Stimulated activated CD8-positive, alpha-beta memory T cell treated with anti-CD3 and anti-CD28 coated beads, Interleukin-12 subunit alpha, Interleukin-12 subunit beta, amount 100 ng/mL, for 1 hour (primary cell): ENCODE measurements around the gene CYB5R4.

Experiments
- DNase-seq: peaks from one replicate; pipeline ENCODE4 v3.0.0-alpha.2; 2020; ENCODE audit warnings: low read depth

CYB5R4 gene, protein sequence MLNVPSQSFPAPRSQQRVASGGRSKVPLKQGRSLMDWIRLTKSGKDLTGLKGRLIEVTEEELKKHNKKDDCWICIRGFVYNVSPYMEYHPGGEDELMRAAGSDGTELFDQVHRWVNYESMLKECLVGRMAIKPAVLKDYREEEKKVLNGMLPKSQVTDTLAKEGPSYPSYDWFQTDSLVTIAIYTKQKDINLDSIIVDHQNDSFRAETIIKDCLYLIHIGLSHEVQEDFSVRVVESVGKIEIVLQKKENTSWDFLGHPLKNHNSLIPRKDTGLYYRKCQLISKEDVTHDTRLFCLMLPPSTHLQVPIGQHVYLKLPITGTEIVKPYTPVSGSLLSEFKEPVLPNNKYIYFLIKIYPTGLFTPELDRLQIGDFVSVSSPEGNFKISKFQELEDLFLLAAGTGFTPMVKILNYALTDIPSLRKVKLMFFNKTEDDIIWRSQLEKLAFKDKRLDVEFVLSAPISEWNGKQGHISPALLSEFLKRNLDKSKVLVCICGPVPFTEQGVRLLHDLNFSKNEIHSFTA

GRCh38 chr6:83859410-83860358, at the start of gene CYB5R4:
CYB5R4 (plus strand) TSS chr6:83859689; CDS start chr6:83859783, 94 bp downstream.
- DNase-seq = peak; percentile 87

GRCh38 chr6:83812595-83812994, 46.9 kb upstream of the CYB5R4 start:
- no peak for DNase-seq

DNA sequence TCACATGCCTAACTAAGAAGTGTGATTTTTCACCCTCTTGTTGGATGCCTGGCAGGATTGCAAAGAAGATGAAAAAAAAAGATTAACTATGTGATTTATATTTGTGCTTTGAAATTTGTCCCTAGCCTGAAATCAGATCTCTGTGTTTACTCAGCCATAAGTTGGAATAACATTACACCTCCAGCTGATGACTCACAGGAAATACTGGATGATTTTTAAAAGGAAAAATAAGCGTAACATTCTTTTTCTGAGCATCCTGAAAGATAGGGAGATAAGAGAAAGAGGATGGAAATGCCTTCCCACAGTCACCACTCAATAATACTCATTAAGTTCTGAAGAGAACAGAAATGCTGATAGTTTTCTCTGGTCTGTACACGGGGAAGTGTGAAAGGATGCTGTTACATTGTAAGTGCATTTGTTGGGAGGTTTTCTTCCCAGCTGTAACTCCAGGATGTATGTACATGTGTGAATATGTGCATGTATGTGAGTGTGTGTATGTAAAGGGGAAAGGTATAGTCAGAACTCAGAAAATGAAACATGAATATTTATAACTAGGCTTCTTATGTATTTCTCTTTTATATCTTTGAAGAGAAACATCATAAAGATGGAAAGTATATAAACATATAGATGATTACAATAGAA, 43.7 kb upstream of the CYB5R4 start:
- no peak for DNase-seq

GRCh38 chr6:83822629-83823169, 36.8 kb upstream of the CYB5R4 start:
- no peak for DNase-seq

- DNase-seq = no peak
These were observed 35.1 kb upstream of the CYB5R4 start for GRCh38 chr6:83824388-83824801.

DNA sequence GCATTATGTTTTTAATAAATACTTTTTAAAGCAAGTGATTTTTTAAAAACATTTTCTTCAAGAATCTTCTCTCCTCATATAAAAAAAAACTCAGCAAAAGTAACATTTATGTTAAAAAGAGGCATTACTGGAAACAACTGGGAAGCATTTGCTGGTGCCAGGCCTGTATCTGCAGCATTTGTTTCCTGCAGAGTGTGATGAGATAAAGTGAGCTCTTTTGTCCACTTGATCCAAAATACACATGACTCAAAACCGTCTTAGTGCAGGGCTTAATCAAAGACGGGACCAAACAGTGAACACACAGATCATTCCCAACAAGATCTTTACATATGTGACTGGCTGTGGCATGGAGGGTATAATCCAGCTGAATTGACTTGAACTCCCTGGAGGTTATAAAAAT, 34.7 kb upstream of the CYB5R4 start:
- DNase-seq = no peak

DNA sequence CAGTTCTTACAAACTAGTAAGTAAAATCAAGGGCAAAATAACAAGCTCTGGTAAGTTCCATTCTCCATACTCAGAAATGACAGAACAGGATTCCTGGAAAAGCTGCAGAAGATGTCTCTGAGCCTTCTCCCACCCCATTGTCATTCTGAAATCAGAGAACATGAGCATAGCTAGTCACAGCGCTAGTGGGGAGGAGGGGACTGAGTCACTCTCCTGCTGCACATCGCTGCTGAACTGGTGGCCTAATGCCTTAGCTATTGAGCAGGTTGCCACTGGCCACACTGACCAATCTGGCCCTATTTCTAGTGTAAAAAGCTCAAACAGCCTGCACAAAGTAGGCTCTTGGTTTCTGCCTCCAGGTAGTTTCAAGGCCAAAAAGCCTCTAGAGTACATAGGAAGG, 32.4 kb upstream of the CYB5R4 start:
- no peak for DNase-seq

DNA sequence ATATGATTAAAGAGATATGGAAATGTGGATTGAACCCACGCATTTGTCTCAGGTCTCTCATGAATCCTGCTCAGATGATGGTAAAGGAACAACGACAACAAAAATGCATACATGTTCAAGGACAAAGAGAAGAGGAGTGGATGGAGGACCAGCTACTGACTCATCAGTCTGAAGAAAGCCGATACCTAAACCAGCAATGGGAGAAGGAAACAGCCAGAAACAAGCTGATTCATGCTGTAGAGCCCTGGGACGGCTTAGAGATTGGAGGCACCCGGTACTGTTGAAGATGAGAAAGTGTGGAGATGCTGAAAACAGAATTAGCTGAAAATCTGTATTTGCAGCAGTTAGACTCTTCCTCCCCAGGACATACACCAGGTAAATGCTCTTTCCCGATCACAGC, 20.8 kb upstream of the CYB5R4 start:
- DNase-seq = no peak

- no peak for DNase-seq
These were observed 15.3 kb upstream of the CYB5R4 start for GRCh38 chr6:83844170-83844569.

DNA sequence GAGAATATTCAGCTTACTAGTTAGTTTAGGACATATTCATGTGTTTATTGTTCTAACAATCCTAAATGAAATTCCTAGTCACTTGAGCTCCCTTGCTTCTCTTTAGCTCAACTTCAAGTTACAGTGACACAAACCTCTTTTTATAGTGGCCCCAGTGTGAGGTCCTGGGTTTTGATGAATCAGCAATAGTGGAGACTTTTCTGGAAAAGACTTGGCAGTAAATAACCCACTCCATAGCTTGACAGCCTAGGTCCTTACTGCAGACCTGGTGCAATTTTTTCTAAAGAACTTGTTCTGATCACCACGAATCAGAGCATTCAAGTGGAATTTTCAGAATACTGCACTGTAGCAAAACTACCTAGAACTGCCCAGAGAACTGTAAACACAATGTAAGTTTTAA, 13.2 kb upstream of the CYB5R4 start:
- DNase-seq = no peak

DNA sequence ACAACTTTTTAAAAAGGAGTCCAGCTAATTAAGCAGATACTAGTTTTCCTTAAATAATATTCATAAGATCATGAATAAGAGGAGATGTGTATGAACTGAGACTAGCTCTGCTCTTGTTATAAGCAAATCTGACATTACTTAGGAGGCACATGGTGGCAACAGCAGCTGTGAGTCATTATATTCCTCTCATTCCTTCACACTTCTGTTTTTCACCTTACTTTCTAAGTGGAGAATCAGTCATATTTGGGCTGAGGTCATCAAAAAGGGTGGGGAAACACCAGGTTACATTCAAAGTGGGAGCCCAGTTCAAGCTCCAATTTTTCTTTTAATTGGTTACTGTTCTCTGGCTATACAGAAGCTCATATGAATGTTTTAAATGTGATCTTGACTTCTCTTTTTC, 12.3 kb upstream of the CYB5R4 start:
- no peak for DNase-seq

GRCh38 chr6:83849127-83849526, 10.4 kb upstream of the CYB5R4 start:
- no peak for DNase-seq

DNA sequence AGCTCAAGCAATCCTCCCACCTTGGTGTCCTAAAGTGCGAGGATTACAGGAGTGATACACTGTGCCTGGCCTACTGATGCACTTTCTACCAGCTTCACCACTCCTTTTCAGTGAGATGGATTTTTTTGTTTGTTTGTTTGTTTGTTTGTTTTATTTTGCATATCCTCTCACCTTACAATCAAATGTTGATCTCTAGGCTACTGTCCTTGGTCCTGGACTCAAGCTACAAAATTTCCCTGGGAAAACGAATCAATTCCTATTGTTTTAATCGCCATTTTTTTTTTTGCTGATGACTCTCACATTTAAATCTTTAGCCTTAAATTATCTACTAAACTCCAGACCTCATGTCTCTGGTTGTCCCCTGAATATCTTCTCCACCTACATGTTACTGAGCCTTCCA, 9.9 kb upstream of the CYB5R4 start:
- DNase-seq = no peak

- DNase-seq = no peak
These were observed 6.8 kb upstream of the CYB5R4 start for GRCh38 chr6:83852528-83853177.

- DNase-seq = no peak
These were observed 6.1 kb upstream of the CYB5R4 start, which contains the start of gene RIPPLY2 for GRCh38 chr6:83853178-83854000. RIPPLY2 (plus strand) TSS chr6:83853360; CDS start chr6:83853417, 57 bp downstream.

DNA sequence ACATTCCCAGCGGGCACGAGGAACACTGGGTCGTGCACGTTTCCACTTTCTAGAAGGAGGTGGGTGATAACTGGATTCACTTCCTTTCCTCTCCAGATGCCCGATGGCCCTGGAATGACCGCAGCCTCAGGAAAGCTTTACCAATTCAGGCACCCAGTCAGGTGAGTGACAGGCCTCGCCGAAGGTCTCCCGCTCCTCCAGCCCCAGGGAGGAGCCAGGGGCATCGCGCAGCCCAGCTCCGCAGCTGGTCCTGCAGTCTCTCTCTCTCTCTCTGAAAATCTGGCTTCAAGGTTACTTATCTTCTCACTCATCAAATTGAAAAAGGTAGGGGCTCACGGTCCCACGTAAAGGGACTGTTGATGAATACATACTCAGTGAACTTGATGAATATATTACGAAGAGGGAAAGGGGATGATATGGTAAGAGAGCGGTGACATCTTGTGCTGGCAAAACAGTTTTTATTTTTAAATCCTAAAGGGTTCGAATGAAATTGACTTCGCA, 5.4 kb upstream of the CYB5R4 start:
- DNase-seq = no peak

- DNase-seq = no peak
These were observed 4.7 kb upstream of the CYB5R4 start for GRCh38 chr6:83854766-83855165.

DNA sequence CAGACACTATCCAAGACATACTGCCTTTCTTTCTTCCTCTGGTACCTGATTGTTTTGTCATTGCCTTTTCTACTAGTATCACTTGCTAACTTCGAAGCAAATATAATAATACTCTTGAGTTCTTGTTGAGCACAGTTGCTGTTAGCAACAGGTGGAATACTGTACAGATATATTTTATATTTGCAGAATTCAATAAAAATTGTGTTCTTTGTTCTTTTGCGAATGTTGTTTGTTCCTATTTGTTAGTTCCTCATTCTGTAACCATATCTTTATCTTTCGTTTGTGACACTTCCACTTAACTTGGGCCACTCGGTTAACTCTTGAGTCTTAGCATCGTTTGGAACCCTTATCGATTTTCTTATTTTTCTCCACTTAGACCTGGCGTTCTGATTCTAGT, 868 bp downstream of the CYB5R4 start:
- DNase-seq = no peak

DNA sequence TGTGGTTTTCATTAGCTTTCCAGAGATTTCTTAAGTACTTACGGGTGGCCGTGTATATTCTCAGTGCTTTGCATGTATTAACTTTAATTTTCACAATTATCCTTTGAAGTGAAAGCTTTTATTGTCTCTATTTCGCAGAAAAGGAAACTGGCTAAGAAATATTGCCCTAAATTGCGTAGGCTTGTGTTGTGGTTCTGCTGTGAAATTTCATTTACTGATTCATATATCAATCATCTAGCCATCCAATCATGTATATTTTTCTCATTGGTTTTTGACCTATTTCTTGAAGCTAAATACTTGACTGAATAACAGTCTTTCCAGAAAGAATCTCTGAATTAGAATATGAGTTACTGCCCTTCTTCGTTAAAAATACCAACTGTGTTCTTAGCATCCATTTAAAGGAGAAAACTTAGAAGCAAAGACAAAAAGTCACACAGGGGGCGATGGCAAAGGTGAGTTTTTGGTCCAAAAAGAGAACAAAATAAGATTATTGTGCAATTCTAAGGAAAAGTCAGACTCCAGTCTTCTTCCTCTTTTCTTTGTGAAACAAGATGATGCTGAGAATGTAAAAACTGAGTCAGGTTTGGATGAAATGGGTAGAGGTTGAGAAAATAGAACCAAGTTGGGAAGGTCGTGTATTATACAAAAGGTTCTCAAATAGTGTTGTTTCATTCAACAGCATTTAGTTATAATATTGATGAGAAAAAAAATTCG, 1.4 kb downstream of the CYB5R4 start:
- DNase-seq = no peak
